HG03378 (cell line): ENCODE measurements around the gene UQCC2.
A peak's percentile ranks its signal among the peaks of the same experiment; 100 is the strongest.

ENCODE experiments used
- ATAC-seq: cut with Tn5 transposase; IDR thresholded peaks from one replicate; pipeline ENCODE4 v1.9.1; 2021; ENCODE audit warnings: mild to moderate bottlenecking, moderate library complexity; ENCODE audit not compliant: unreplicated experiment

The UQCC2 gene

GRCh38 chr6:33708516-33709204 lies 2.8 kb downstream of the UQCC2 start:
- no peak for ATAC-seq

GRCh38 chr6:33707771-33708170 lies 3.7 kb downstream of the UQCC2 start:
- ATAC-seq: no peak

- no peak for ATAC-seq
These were observed 5.4 kb downstream of the UQCC2 start for GRCh38 chr6:33705955-33706725.

GRCh38 chr6:33705268-33705885 lies 6.1 kb downstream of the UQCC2 start:
- ATAC-seq: no peak

GRCh38 chr6:33704215-33705066 lies 7.1 kb downstream of the UQCC2 start:
- no peak for ATAC-seq

GRCh38 chr6:33702345-33702977 lies 9.0 kb downstream of the UQCC2 start:
- peak; percentile 45 for ATAC-seq

GRCh38 chr6:33700391-33701050 lies 11.0 kb downstream of the UQCC2 start:
- peak; percentile 52 for ATAC-seq

GRCh38 chr6:33699739-33700138 lies 11.8 kb downstream of the UQCC2 start:
- no peak for ATAC-seq

GRCh38 chr6:33699131-33699530 lies 12.4 kb downstream of the UQCC2 start:
- no peak for ATAC-seq

- ATAC-seq: no peak
These were observed 13.0 kb downstream of the UQCC2 start for GRCh38 chr6:33698494-33698893.

- ATAC-seq: no peak
These were observed 13.7 kb downstream of the UQCC2 start for GRCh38 chr6:33697845-33698244.

GRCh38 chr6:33696548-33697518 lies 14.7 kb downstream of the UQCC2 start:
- no peak for ATAC-seq

GRCh38 chr6:33696076-33696475 lies 15.4 kb downstream of the UQCC2 start:
- no peak for ATAC-seq

GRCh38 chr6:33695451-33695887 lies 16.0 kb downstream of the UQCC2 start:
- no peak for ATAC-seq

GRCh38 chr6:33694977-33695376 lies 16.5 kb downstream of the UQCC2 start:
- no peak for ATAC-seq

- no peak for ATAC-seq
These were observed 17.0 kb downstream of the UQCC2 start for GRCh38 chr6:33694401-33694931.

GRCh38 chr6:33693186-33694105 lies 18.1 kb downstream of the UQCC2 start:
- no peak for ATAC-seq

GRCh38 chr6:33692760-33693158 lies 18.7 kb downstream of the UQCC2 start:
- ATAC-seq: no peak
